ENCODE results near the gene MBOAT7.
A peak's percentile ranks its signal among the peaks of the same experiment; 100 is the strongest.

MBOAT7 gene

DNA sequence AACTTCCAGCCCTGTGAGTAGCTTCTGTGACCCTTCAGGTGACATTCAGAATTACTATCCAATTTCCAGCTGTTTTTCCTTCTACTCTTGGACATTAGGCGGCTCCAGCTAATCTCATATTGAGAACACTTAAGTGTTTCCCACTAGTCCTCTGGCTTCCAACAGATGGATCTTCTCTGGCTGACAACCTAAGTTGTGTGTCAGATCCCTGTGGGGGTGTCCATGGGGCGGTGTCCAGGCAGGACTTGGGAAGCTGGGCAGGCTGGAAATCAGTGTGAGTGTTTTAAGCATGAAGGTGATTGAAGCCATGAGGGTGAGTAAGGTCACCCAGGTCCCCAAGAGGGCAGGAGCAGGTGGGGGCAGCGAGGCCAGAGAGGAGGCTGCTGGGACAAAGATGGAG lies 41.7 kb downstream of the MBOAT7 start:
- H3K9me3 ChIP-seq (ENCODE audit: control insufficient read depth, low read length) = no peaks in the 10 kb centered on the region
- no peaks in the 10 kb centered on the region for H3K27me3 ChIP-seq (replicated peaks; ENCODE audit: control insufficient read depth, insufficient read depth, low read length)
- no peak overlapping the region for H3K4me3 ChIP-seq (ENCODE audit: low read length)
- H3K9ac ChIP-seq (ENCODE audit: low read length) = no peak overlapping the region
- H3K36me3 ChIP-seq (ENCODE audit: control insufficient read depth, insufficient read depth, low read length, severe bottlenecking) = peaks cover 88% of the 10 kb centered on the region
- no peak for DNase-seq (ENCODE audit: low read depth)
- H3K4me1 ChIP-seq (ENCODE audit: control insufficient read depth, insufficient read depth, low read length) = no peaks in the 10 kb centered on the region

DNA sequence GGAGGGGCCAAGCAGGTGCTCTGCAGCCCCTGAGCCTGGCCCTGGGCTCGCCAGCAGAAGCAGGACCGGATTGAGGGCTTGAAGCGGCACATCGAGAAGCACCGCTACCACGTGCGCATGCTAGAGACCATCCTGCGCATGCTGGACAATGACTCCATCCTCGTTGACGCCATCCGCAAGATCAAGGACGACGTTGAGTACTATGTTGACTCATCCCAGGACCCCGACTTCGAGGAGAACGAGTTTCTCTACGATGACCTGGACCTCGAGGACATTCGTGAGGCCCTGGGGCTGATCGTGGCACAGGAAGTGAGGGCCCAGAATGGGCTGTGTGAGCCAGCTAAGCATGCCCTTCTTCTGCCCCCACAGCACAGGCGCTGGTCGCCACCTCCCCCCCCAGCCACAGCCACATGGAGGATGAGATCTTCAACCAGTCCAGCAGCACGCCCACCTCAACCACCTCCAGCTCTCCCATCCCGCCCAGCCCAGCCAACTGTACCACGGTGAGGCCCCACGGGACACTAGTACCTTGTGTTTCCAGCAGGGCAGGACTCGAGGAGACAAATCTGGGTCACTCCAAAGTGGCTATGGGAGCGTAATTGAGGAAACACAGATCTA lies 43.7 kb downstream of the MBOAT7 start:
- Histone ChIP-seq H3K27me3 (replicated peaks; ENCODE audit: control insufficient read depth, insufficient read depth, low read length) (no peaks in the 10 kb centered on the region), H3K36me3 (ENCODE audit: control insufficient read depth, insufficient read depth, low read length, severe bottlenecking) (peaks cover 73% of the 10 kb centered on the region), H3K9me3 (ENCODE audit: control insufficient read depth, low read length) (no peaks in the 10 kb centered on the region), H3K9ac (ENCODE audit: low read length) (no peak overlapping the region), H3K4me1 (ENCODE audit: control insufficient read depth, insufficient read depth, low read length) (no peaks in the 10 kb centered on the region), H3K4me3 (ENCODE audit: low read length) (no peak overlapping the region)
- DNase-seq (ENCODE audit: low read depth) = no peak

DNA sequence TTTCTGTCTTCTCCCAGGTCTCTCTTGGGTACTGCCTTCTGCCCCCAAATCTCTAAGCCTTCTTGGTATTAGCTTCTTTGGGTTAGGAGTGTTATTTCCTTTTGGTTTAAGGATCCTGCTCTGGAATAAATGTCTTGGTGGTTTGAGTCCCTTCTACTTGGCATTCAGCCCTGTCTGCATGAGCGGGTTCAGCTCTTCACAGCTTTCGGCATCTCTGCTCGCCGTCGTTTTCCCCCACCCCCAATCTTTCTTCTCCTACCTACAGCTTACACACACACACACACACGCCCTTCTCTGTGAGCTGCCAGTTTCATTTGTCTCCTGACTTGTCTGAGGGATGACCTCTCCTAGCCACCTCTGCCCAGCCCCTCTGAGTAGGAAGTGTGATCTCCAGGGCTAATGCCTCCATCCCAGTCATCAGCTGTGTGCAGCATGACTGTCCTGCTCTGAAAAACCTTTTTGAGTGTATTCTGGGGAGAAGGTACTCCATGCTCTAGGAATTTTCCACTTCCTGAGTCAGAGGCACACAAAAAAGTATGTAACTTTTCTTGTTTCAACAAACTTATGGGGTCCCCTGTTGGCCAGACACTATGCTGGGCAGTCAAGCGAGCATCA lies 47.1 kb downstream of the MBOAT7 start:
- Histone ChIP-seq H3K9ac (ENCODE audit: low read length) (no peak overlapping the region), H3K9me3 (ENCODE audit: control insufficient read depth, low read length) (no peaks in the 10 kb centered on the region), H3K4me1 (ENCODE audit: control insufficient read depth, insufficient read depth, low read length) (peaks cover 7% of the 10 kb centered on the region), H3K36me3 (ENCODE audit: control insufficient read depth, insufficient read depth, low read length, severe bottlenecking) (peaks cover 50% of the 10 kb centered on the region), H3K27me3 (replicated peaks; ENCODE audit: control insufficient read depth, insufficient read depth, low read length) (no peaks in the 10 kb centered on the region), H3K4me3 (ENCODE audit: low read length) (no peak overlapping the region)
- DNase-seq (ENCODE audit: low read depth) = no peak

DNA sequence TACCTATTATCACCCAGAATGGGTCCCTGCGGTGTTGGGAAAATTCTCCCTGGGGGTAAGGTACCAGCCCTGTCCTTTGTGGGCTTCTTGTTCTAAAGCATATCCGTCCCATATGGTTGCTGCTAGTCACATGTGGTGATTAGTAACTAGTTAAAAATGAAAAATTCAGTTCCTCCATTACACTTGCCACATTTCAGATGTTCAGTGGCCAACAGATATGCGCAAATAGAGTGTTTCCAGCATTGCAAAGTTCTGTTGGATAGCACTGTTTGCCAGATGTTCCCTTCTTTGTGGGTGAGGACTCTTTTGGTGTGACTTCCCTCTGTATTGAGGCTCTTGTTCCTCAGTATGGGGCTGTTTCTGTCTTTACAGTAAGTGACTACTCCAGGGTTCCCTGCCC lies 48.0 kb downstream of the MBOAT7 start:
- DNase-seq (ENCODE audit: low read depth) = no peak
- peaks cover 40% of the 10 kb centered on the region for H3K36me3 ChIP-seq (ENCODE audit: control insufficient read depth, insufficient read depth, low read length, severe bottlenecking)
- H3K4me1 ChIP-seq (ENCODE audit: control insufficient read depth, insufficient read depth, low read length) = peaks cover 10% of the 10 kb centered on the region
- H3K27me3 ChIP-seq (replicated peaks; ENCODE audit: control insufficient read depth, insufficient read depth, low read length) = no peaks in the 10 kb centered on the region
- H3K9ac ChIP-seq (ENCODE audit: low read length) = no peak overlapping the region
- no peaks in the 10 kb centered on the region for H3K9me3 ChIP-seq (ENCODE audit: control insufficient read depth, low read length)
- no peak overlapping the region for H3K4me3 ChIP-seq (ENCODE audit: low read length)

DNA sequence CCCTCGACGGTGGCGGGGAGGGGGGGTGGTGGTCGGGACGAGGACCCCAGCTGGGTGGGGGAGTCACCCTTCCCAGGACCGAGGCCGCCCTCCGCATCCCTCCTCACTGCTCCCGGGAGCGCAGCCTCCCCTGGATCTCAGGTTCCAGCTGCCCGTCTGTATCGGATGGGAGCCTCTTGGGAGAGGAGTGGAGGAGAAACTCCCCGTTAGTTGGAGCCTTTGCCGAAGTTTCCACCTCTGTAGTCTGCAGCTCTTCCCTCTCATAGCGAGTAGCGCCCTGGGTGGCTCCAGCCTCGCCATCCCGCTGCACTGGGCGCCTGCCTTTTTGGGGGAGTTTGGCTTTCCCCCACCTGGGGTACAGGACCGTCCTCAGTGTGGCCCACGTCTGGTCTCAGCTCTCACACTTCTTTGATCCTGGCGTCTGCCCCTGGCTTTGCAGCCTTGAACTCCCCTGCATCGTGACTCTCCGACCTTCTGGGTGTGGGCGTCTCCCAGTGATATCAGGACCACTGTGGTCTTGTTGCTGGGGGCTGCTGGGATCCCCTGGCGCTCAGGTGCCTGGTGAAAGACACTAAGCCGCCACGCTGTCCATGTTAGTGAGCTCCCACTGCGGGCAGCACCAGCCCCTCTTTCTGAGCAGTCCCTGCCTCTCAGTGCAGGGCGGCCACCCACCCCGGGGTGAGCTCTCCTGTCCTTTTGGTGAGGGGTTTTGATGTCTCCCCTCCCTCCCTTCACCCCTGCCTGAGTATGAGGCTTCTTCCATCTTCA lies 50.7 kb downstream of the MBOAT7 start:
- no peaks in the 10 kb centered on the region for H3K9me3 ChIP-seq (ENCODE audit: control insufficient read depth, low read length)
- peak; percentile 37 for DNase-seq (ENCODE audit: low read depth)
- H3K36me3 ChIP-seq (ENCODE audit: control insufficient read depth, insufficient read depth, low read length, severe bottlenecking) = peaks cover 14% of the 10 kb centered on the region
- H3K9ac ChIP-seq (ENCODE audit: low read length) = peak overlapping the region; percentile 88
- no peaks in the 10 kb centered on the region for H3K27me3 ChIP-seq (replicated peaks; ENCODE audit: control insufficient read depth, insufficient read depth, low read length)
- peaks cover 17% of the 10 kb centered on the region for H3K4me1 ChIP-seq (ENCODE audit: control insufficient read depth, insufficient read depth, low read length)
- peak overlapping the region; percentile 74 for H3K4me3 ChIP-seq (ENCODE audit: low read length)

DNA sequence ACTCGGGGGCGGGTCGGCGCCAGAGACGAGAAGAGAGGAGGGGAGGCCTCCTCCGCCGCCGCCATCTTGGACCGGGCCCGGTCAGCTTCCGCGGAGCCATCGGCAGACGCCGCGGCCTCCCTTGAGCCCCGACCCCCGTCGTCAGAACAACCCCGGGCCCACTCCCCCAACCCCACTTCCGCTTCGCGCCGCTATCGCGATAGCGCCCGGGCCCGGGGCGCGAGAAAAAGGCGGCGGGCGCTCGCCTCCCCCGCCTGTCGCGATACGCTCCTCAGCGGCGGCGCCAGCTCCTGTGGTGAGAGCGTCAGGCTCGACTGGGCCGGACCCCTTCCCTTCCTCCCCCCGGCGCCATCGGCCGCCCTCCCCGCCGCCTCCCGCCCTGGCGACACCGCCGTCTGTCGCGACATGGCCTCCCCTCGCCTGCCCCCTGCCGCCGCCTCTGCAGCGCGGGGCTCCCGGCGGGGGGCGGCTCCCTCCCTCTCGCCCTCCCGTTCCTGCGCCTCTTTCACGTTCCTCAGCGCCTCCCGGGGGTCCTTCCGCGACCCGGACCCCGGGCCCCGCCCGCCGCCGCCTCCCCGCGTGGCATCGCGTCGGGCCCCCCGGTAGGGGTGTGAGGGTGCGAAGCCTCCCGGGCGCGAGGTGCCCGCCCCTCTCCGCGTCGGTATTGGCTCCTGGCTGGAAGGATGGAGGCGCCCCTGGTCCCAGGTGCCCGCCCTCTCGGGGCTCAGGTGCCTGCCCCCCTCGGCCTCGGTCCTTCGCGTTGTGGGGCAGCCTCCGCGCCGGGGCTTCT lies 51.5 kb downstream of the MBOAT7 start, which contains the start of gene CNOT3:
TSS of gene CNOT3 (plus strand) at position 64 of the 790 bp plus-strand sequence. CDS start 5,217 bp downstream, outside the sequence.
- peaks cover 17% of the 10 kb centered on the region for H3K4me1 ChIP-seq (ENCODE audit: control insufficient read depth, insufficient read depth, low read length)
- DNase-seq (ENCODE audit: low read depth) = peak; percentile 58

DNA sequence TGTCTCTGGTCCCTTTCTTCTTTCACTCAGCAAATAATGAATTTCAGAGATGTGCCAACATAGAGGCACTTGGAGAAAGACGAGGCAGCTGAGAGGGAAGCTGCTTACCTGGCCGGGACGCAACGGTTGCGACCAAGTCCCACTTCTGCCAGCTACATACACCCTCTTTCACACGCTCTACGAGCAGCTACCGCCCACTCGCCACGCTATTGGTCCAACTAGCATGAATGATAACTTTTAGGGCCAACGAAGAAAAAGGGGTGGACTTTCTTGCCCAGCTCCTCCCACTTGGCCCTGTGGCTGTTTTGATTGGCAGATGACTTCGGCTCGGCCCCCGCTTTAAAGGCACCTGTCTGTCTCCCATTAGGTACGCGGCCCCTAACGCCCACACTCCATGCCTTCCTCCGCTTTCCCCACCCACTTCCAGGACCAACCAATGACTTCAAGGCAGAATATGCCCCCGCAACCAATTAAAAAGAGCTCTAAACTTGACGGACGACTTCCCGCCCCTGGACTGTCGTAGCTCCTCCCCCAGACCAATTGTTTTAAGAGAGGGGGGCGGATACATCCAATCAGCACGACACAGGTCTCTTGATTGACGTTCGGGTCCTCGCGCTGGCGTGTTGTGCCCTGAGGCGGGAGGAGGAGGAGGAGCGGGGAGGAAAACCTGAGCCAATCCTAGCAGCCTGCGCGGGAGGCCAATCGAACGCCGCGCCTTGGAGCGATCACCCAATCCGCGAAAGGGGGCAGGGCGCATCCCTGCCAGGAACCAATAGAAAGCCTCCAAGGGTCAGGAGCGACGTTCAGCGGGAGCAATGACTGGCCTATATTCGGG lies 52.3 kb downstream of the MBOAT7 start:
- peaks cover 17% of the 10 kb centered on the region for H3K4me1 ChIP-seq (ENCODE audit: control insufficient read depth, insufficient read depth, low read length)
- peak overlapping the region; percentile 88 for H3K9ac ChIP-seq (ENCODE audit: low read length)
- DNase-seq (ENCODE audit: low read depth) = peak; percentile 100

More for the DNA sequence above, 51.5 kb downstream of the MBOAT7 start, which contains the start of gene CNOT3:
- Histone ChIP-seq H3K9me3 (ENCODE audit: control insufficient read depth, low read length) (no peaks in the 10 kb centered on the region), H3K4me3 (ENCODE audit: low read length) (peak within 1 kb of the TSS; percentile 77), H3K27me3 (replicated peaks; ENCODE audit: control insufficient read depth, insufficient read depth, low read length) (peaks cover 2% of the 10 kb centered on the region), H3K9ac (ENCODE audit: low read length) (peak within 1 kb of the TSS; percentile 88), H3K36me3 (ENCODE audit: control insufficient read depth, insufficient read depth, low read length, severe bottlenecking) (peaks cover 6% of the 10 kb centered on the region)

DNA sequence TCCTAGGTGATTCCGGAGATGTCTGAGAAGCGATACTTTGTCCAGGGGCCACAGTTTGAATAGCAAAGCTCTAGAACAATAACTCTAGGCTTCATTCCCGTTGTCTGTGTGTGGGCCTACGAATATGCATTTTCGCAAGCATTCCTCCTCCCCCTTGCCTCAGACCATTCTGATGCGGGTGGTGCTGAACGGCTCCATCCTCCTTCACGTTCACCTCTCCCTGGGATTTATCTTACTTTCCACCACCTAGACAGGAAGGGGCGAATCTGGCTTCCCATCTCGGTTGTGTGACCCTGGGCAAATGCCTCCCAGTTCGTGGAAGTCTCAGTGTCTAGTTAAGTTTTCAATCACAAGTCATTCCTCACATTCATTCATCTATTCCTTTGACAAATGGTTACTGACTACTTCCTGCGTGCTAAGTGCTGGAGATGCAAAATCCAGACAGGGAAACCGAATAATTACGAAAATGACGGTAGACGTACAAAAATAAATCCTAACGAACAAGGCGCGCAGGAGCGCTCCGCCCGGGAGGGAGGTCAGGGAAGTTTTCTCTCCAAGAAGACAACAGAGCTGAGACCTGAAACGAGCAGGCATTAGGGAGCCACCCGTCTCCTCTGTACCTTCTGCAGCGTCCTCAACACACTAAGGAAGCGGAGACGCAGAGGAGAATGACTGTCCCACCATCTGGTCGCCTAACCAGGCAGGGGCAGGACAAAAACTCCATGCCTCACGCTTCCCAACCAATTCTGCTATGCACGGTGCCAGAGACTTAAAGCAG lies 53.1 kb downstream of the MBOAT7 start:
- Histone ChIP-seq H3K27me3 (replicated peaks; ENCODE audit: control insufficient read depth, insufficient read depth, low read length) (peaks cover 2% of the 10 kb centered on the region), H3K4me3 (ENCODE audit: low read length) (peak overlapping the region; percentile 77), H3K4me1 (ENCODE audit: control insufficient read depth, insufficient read depth, low read length) (peaks cover 17% of the 10 kb centered on the region), H3K36me3 (ENCODE audit: control insufficient read depth, insufficient read depth, low read length, severe bottlenecking) (peaks cover 7% of the 10 kb centered on the region), H3K9me3 (ENCODE audit: control insufficient read depth, low read length) (no peaks in the 10 kb centered on the region), H3K9ac (ENCODE audit: low read length) (peak overlapping the region; percentile 42)
- DNase-seq (ENCODE audit: low read depth) = peak; percentile 43

More for the DNA sequence above, 52.3 kb downstream of the MBOAT7 start:
- H3K27me3 ChIP-seq (replicated peaks; ENCODE audit: control insufficient read depth, insufficient read depth, low read length) = peaks cover 2% of the 10 kb centered on the region
- no peaks in the 10 kb centered on the region for H3K36me3 ChIP-seq (ENCODE audit: control insufficient read depth, insufficient read depth, low read length, severe bottlenecking)
- H3K9me3 ChIP-seq (ENCODE audit: control insufficient read depth, low read length) = no peaks in the 10 kb centered on the region
- H3K4me3 ChIP-seq (ENCODE audit: low read length) = peak overlapping the region; percentile 77

DNA sequence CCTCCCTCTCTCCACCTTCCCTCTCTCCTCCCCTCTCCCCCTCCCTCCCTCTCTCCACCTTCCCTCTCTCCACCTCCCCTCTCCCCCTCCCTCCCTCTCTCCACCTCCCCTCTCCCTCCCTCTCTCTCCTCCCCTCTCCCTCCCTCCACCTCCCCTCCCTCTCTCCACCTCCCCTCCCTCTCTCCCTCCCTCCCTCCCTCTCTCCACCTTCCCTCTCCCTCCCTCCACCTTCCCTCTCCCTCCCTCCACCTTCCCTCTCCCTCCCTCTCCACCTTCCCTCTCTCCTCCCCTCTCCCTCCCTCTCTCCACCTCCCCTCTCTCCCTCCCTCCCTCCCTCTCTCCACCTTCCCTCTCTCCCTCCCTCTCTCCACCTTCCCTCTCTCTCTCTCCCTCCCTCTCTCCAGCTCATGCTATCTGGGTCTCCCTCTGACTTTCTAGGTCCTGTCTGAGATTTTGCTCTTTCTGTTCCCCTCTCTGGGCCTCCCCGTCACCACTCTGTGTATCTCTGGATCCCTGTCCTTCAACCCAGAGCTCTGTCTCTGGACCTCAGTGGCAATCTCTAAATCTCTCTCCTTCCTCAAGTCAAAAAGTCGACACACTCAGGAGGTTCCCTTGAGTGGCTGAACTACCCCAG lies 55.3 kb downstream of the MBOAT7 start:
- DNase-seq (ENCODE audit: low read depth) = no peak
- peaks cover 13% of the 10 kb centered on the region for H3K4me1 ChIP-seq (ENCODE audit: control insufficient read depth, insufficient read depth, low read length)
- H3K4me3 ChIP-seq (ENCODE audit: low read length) = no peak overlapping the region
- no peak overlapping the region for H3K9ac ChIP-seq (ENCODE audit: low read length)
- H3K9me3 ChIP-seq (ENCODE audit: control insufficient read depth, low read length) = no peaks in the 10 kb centered on the region
- peaks cover 2% of the 10 kb centered on the region for H3K27me3 ChIP-seq (replicated peaks; ENCODE audit: control insufficient read depth, insufficient read depth, low read length)
- peaks cover 23% of the 10 kb centered on the region for H3K36me3 ChIP-seq (ENCODE audit: control insufficient read depth, insufficient read depth, low read length, severe bottlenecking)
